Measurements from ENCODE around the gene CRHR2.

Gene CRHR2

DNA sequence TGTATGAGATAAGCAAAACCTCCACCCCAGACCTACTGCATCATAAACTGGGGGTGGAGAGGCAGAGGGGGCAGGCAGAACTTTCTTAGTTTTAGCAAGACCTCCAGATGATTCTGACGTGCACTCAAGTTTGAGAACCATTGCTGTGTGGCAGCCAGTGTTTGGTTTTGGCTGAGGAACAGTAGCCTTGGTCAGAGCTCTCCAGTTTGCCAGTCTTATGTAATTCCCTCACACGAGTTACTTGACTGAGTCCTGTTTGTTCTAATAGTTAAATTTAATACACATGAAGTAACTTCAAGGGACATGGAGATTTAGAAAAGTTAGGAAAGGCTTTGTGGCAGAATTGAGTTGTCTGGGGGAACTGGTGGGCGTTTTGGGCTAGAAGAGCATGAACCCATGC lies 49.0 kb downstream of the CRHR2 start:
- in situ Hi-C loops (cut with HindIII; ENCODE audit: low sequenced_read_pairs): no loop called here

DNA sequence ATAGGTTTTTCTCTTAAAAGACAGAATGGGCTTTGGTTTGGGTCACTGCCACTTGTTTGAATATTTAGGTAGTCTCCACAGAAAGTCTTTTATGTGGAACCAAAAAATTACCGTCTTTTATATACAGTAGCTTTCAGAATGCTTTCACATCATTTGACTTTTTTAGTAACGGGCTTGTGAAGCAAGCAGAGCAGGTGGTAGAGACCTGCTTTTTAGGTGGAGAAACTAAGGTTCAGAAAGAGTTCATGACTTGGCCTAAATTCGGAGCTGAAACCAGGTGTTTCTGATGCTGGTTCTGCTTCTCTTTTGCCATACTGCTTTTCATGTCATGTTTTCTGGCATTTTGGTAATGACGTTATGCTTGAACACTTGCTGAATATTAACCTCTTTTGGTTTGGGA lies 51.3 kb downstream of the CRHR2 start:
- in situ Hi-C loops (cut with HindIII; ENCODE audit: low sequenced_read_pairs): no loop called here

DNA sequence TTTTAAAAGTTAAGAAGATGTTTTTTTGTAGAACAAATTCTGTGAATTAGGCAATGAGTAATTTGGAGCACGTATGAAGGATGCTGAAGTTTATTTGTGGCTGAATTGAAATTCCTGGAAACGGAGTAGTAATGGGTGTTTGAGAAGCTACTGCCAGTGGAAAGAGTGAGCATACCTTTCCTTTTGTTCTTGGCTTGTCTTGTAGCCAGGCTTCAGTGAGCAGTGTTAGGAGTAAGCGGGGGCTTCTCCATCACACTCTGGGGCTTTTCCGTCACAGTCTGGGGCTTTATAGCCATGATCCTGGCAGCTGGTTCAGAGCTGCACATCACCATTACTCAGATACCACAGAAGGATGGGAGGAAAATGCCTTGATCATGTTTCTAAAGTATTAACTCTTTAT lies 55.2 kb downstream of the CRHR2 start:
- in situ Hi-C loops (cut with HindIII; ENCODE audit: low sequenced_read_pairs): no loop called here

DNA sequence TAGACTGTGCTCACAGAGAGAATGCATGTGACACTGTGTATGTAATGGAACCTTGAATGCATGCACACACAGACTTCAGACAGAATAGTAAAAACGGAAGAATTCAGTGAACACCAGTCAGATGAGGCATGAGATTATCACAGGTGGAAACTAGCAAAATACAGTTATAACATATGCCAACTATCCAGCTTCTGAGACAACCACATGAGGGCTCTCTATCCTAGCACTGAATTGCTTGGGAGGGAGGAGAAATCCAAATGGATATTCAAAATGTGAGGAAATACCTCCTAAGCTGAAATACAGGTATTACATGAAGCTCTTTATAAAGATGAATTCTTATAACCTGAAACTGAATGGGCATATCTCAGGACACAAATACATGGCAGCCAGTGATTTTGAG lies 57.0 kb downstream of the CRHR2 start:
- in situ Hi-C loops (cut with HindIII; ENCODE audit: low sequenced_read_pairs): no loop called here

DNA sequence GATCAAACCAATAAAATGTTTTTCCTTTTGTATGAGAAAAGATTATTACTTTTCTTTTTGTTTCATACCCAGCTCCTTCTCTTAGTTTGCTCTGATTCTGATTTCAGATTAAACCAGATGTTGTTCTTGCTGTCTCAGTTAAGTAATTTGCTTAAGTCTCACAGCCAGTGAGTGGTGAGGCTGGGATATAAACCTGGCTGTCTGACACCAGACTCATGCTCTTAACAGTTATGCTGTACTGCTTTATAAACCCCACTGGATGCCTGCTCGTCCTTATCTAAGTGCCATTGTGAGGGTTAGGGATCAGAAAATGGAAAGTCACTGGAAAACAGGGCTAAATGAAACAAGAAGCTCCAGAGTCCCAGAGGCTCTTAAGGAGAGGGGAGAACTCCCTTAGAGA lies 63.3 kb downstream of the CRHR2 start:
- in situ Hi-C loops (cut with HindIII; ENCODE audit: low sequenced_read_pairs): no loop called here

DNA sequence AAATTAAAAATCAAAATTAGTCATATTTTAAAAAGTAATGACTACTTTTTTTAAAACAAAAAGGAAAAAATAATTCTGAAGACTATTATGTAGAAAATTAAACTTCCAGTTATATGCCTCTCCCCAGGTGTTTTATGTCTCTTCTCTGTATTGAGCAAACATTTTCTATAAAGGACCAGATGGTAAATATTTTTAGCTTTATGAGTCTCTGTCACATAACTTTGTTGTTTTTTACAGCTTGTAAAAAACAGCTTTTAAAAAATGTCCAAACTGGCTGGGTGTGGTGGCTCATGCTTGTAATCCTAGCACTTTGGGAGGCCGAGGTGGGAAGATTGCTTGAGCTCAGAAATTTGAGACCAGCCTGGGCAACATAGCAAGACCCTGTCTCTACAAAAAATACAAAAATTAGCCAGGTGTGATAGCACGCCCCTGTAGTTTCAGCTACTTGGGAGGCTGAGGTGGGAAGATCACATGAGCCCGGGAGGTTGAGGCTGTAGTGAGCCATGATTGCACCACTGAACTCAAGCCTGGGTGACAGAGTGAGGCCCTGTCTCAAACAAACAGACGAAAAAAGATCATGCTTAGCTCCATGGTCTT lies 64.1 kb downstream of the CRHR2 start:
- in situ Hi-C loops (cut with HindIII; ENCODE audit: low sequenced_read_pairs): no loop called here

DNA sequence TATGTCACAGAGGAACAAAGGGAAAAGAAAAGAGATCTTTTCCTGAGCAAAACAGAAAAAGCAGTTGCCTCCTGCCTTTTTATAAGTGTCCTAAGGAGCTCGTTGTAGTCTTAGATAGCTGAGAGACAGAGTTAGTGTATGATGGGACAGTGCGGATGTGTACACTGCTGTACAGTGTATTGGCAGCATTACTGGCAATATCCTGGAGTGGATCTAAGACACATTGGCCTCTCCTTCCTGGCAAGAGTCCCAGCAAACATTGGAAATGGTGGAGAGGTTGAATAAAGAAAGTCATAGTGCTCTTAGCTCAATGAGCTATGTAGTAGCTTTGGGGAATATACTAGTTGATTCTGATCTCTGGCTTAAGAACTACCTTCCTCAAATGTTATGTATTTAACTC lies 64.9 kb downstream of the CRHR2 start:
- in situ Hi-C loops (cut with HindIII; ENCODE audit: low sequenced_read_pairs): no loop called here

DNA sequence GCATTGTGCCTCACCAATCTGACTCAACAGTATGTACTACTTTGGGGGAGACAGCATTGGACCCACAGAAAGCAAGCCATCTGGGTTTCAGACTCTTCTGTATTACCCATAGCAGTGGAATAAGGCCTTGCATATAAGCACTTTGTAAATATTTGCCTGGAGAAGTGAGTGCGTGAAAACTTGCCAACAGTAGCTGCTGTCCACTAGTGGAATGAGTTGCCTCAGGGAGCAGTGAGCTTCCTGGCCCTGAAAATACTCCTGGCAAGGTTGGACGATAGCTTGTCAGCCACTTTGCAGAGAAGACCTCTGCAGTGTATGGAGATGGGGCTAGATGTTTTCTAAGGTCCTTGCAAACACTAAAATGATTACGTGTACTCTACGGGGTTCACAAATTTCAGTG lies 65.9 kb downstream of the CRHR2 start:
- in situ Hi-C loops (cut with HindIII; ENCODE audit: low sequenced_read_pairs): no loop called here

DNA sequence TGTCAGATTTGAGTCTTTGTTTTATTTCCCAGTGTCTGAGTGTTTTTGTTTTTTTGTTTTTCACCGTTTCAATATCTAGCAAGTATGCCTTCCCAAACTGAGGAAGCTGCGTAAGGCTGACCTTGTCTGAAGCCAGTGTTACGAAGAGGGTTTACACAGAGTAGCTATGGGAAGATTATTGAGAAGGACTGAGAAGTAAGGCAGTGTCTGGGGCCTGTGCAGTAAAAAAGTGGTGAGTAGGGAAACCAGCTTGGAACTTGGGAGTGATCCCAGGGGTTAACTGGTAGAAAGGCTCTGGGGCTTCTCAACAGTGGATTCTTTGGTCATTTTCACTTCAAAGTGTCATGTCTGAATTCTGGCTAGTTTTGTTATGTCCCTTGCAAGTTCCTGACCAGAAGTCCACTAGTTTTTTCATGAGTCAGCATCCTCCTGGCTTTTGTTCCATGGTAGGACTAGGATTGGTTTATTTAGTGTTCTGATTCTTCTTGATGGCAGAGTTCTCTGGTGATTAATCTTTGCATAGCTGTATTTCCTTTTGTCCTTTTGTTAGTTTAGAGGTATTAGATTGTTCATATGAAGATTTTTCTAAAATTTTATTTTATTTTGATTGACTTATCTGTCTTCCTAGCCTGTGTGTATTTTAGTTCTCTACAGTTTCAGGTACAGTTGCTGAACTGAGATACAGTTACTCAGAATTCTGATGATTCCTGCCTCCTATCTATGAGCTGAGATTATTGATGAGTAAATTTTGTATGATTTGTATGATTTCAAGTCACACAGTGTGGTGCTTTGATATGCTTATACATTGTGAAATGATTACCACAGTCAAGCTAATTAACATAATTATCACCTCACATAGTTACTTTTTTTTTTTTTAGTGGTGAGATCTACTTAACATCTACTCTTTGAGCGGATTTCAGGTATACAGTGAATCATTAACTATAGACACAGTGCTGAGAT lies 68.6 kb downstream of the CRHR2 start:
- in situ Hi-C loops (cut with HindIII; ENCODE audit: low sequenced_read_pairs): no loop called here

DNA sequence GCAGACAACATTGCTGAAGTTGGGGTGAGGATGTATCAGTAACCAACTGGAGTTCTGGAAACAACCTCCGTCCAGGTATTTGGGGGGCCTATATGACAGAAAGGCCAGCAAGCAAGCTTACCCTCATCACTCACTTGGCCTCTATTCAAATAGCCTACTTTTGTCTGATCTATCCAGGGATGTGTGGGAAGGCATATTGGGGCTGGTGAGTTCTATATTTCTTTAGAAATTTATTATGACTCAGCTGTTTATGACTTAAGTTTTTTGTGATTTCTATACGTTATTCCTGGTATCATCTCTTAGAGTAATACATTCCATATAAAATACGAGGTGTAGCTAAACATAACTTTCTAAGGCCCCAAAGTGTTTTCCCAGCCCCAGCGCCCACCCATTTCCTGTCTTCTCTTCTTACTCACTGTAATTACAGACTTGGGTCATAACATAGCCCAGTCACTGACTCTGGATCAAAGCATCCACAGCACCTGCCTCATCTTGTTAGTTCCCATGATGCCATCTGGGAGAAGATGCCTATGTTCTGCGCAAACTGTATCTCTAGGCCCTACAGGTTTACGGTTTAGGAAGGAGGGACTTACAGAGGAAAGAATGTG lies 69.5 kb downstream of the CRHR2 start:
- in situ Hi-C loops (cut with HindIII; ENCODE audit: low sequenced_read_pairs): no loop called here

DNA sequence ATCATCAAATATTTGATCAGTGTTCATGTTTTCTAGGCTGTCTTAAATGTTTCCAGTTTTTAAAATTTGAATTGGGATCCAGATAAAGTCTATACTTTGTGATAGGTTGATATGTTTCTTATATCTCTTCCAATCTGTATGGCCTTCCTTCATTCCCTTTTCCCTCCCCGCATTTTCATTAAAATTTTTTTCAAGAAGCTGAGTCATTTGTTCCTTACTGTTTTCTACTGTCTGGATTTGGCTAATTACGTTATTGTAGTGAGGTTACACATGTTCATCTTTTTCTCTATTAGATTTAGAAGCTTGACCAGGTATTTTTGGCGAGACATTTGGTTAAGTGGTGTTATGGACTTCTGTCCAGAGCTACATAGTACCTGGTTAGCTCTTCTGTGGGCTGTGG lies 76.4 kb downstream of the CRHR2 start:
- in situ Hi-C loops (cut with HindIII; ENCODE audit: low sequenced_read_pairs): no loop called here

DNA sequence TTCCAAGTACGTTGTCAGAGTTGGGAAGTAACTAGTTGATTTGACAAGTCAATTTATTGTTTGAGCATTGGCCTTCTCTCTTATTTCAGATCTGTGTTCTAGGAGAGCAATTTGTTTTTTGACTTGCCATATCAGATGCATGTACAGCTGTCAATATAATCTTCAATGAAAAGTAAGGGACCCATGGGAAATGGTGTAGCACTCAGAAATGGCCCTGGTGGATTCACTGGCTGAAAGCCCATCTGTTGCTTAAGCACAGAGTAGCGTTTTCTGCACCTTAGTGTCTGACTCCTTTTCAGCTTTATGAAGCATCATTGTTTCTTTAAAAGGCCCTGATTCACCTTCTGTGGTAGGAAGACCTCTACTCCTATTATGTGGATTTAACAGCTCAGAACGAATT lies 77.4 kb downstream of the CRHR2 start:
- in situ Hi-C loops (cut with HindIII; ENCODE audit: low sequenced_read_pairs): no loop called here

Measured in DLD1 (cell line).